HCT116 (cell line): ENCODE measurements around the gene PSRC1. TPM values are rescaled to one million over a fixed set of nuclear protein-coding genes. Genes with fewer than 3 reads are reported as not detected.

ENCODE experiments used
- ATAC-seq: fragments of 200-7000 bp; cut with Tn5 transposase; 2 replicates; pipeline ENCODE4 v1.9.1; 2020; ENCODE audit warnings: mild to moderate bottlenecking, moderate library complexity
- BruUV-seq: library from RNA; stranded (reverse); fragments of 400-500 nt; replicated peaks from 2 replicates; lab custom pipeline; 2021; lab: Mats Ljungman, UMichigan
- CTCF ChIA-PET: fragments of 300-600 bp; sonication (Branson Sonifier 250); formaldehyde crosslinking; loops from one replicate; lab custom pipeline; 2021; ENCODE audit warnings: antibody characterized with exemption; lab: Charles Lee
- POLR2A ChIA-PET: fragments of 300-600, 350-600 bp; sonication (Branson Sonifier 250); formaldehyde crosslinking; loops from one replicate; lab custom pipeline; 2021; ENCODE audit warnings: antibody characterized with exemption; lab: Charles Lee
- RAD21 ChIA-PET, 2 experiments: fragments of 300-600 bp; sonication (Branson Sonifier 250); formaldehyde crosslinking; loops; one replicate each; lab custom pipeline; 2023; ENCODE audit warnings: low total read pairs in 2 of 2; ENCODE audit not compliant: uncharacterized antibody in 2 of 2, unreplicated experiment in 2 of 2, low non-redundant PET in 1 of 2; lab: Charles Lee
- DNase-seq: peaks from one replicate; pipeline ENCODE4 v3.0.0-alpha.2; 2010; ENCODE audit warnings: low read depth, low spot score
- H2AFZ ChIP-seq: fragments of 200-600 bp; shearing (Covaris generic), sonication (generic); 2 replicates; pipeline ENCODE4 v1.6.1; 2017; ENCODE audit warnings: low read depth, mixed run types, mixed read lengths, antibody characterized with exemption, low read length; ENCODE audit not compliant: poor library complexity, severe bottlenecking
- H3K27ac ChIP-seq: 2 replicates; pipeline ENCODE4 v1.5.1; 2012; ENCODE audit warnings: low read depth, low read length
- H3K27me3 ChIP-seq: fragments of 200-600 bp; sonication (generic); 2 replicates; pipeline ENCODE4 v1.6.1; 2016; ENCODE audit warnings: mixed run types, low read length, mixed read lengths; ENCODE audit not compliant: insufficient read depth
- H3K36me3 ChIP-seq, 2 experiments: fragments of 200-500 bp in 1 of 2; fragments of 200-600 bp in 1 of 2; sonication (Bioruptor generic) in 1 of 2; sonication (generic) in 1 of 2; 2 replicates each; pipeline versions ENCODE4 v1.5.1 to v1.6.1; 2014 to 2016; ENCODE audit warnings: low read length in 2 of 2, inconsistent platforms in 1 of 2, mixed read lengths in 1 of 2, mixed run types in 1 of 2; ENCODE audit not compliant: insufficient read depth in 2 of 2, control insufficient read depth in 1 of 2
- H3K4me1 ChIP-seq, 2 experiments: fragments of 200-600 bp in 1 of 2; sonication (generic) in 1 of 2; 2 replicates each; pipeline versions ENCODE4 v1.5.1 to v1.6.1; 2012 to 2017; ENCODE audit warnings: low read length in 2 of 2, inconsistent platforms in 1 of 2, mild to moderate bottlenecking in 1 of 2, mixed read lengths in 1 of 2, mixed run types in 1 of 2, moderate library complexity in 1 of 2; ENCODE audit not compliant: insufficient read depth in 2 of 2, control insufficient read depth in 1 of 2
- H3K4me2 ChIP-seq: fragments of 200-600 bp; sonication (generic); 2 replicates; pipeline ENCODE4 v1.6.1; 2017; ENCODE audit warnings: mixed run types, low read length, mixed read lengths
- H3K4me3 ChIP-seq, 2 experiments: fragments of 200-600 bp in 1 of 2; sonication (generic) in 1 of 2; replicated peaks in 1 of 2; 2 replicates each; pipeline ENCODE4 v1.5.1; 2011 to 2016; ENCODE audit warnings: low read length in 2 of 2, control low read depth in 1 of 2, low read depth in 1 of 2, mild to moderate bottlenecking in 1 of 2, mixed read lengths in 1 of 2, mixed run types in 1 of 2
- H3K79me2 ChIP-seq: fragments of 200-600 bp; sonication (generic); 2 replicates; pipeline ENCODE4 v1.6.1; 2017; ENCODE audit warnings: mild to moderate bottlenecking, mixed run types, low read length, moderate library complexity, mixed read lengths; ENCODE audit not compliant: insufficient read depth
- H3K9ac ChIP-seq: fragments of 200-600 bp; sonication (generic); 2 replicates; pipeline ENCODE4 v1.6.1; 2016; ENCODE audit warnings: low read length, mixed read lengths
- H3K9me2 ChIP-seq: fragments of 200-600 bp; sonication (generic), shearing (Covaris generic); 2 replicates; pipeline ENCODE4 v1.6.1; 2017; ENCODE audit warnings: mixed run types, mild to moderate bottlenecking, moderate library complexity; ENCODE audit not compliant: insufficient read depth
- H3K9me3 ChIP-seq, 2 experiments: fragments of 200-500 bp in 1 of 2; fragments of 200-600 bp in 1 of 2; sonication (Bioruptor generic) in 1 of 2; sonication (generic) in 1 of 2; 2 replicates each; pipeline ENCODE4 v1.6.1; 2014 to 2017; ENCODE audit warnings: low read length in 2 of 2, mixed read lengths in 2 of 2, inconsistent platforms in 1 of 2, low read depth in 1 of 2, mild to moderate bottlenecking in 1 of 2, mixed run types in 1 of 2, moderate library complexity in 1 of 2; ENCODE audit not compliant: control insufficient read depth in 1 of 2, insufficient read depth in 1 of 2
- H4K20me1 ChIP-seq: fragments of 200-600 bp; sonication (generic), shearing (Covaris generic); 2 replicates; pipeline ENCODE4 v1.6.1; 2017; ENCODE audit warnings: mixed run types, mild to moderate bottlenecking, moderate library complexity; ENCODE audit not compliant: insufficient read depth
- CBX3 ChIP-seq: IDR thresholded peaks from 2 replicates; pipeline ENCODE4 v1.6.1; 2012; ENCODE audit warnings: low read depth
- CEBPB ChIP-seq: IDR thresholded peaks from 2 replicates; pipeline ENCODE4 v1.6.1; 2012; ENCODE audit warnings: low read depth
- CTCF ChIP-seq, 3 experiments: fragments of 200-600 bp in 1 of 3; sonication (generic) in 1 of 3; IDR thresholded peaks in 2 of 3; conservative IDR thresholded peaks in 1 of 3; 2 replicates each; pipeline ENCODE4 v1.5.1; 2012 to 2017; ENCODE audit warnings: low read depth in 2 of 3, low read length in 2 of 3, antibody characterized with exemption in 1 of 3, borderline replicate concordance in 1 of 3, control low read depth in 1 of 3, mild to moderate bottlenecking in 1 of 3, mixed read lengths in 1 of 3, mixed run types in 1 of 3, moderate library complexity in 1 of 3; ENCODE audit not compliant: insufficient read depth in 1 of 3
- EZH2 ChIP-seq: fragments of 200-600 bp; sonication (generic); IDR thresholded peaks from 2 replicates; pipeline ENCODE4 v1.6.1; 2017; ENCODE audit warnings: antibody characterized with exemption, mixed run types
- FOSL1 ChIP-seq: IDR thresholded peaks from 2 replicates; pipeline ENCODE4 v1.6.1; 2012; ENCODE audit warnings: low read depth
- MAX ChIP-seq: IDR thresholded peaks from 2 replicates; pipeline ENCODE4 v1.6.1; 2012
- REST ChIP-seq: IDR thresholded peaks from 2 replicates; pipeline ENCODE4 v1.6.1; 2012; ENCODE audit warnings: low read depth
- SIN3A ChIP-seq: IDR thresholded peaks from 2 replicates; pipeline ENCODE4 v1.6.1; 2012; ENCODE audit warnings: low read depth
- intact Hi-C: fragments of 100-400 bp; cut with micrococcal nuclease; formaldehyde crosslinking; loops from 2 replicates; pipeline ENCODE4 v1.10.0; 2022
- total RNA-seq: library from RNA; stranded (reverse); gene quantifications from one replicate; pipeline ENCODE4 v1.2.1, GENCODE V29; 2021; ENCODE audit not compliant: unreplicated experiment
- TF ChIP-seq, protein P1 (sequence below): IDR thresholded peaks from 2 replicates; pipeline ENCODE4 v1.6.1; 2012

PSRC1 gene
- total RNA-seq, 1 experiment from 2014 or later, result 44.8 TPM

DNA sequence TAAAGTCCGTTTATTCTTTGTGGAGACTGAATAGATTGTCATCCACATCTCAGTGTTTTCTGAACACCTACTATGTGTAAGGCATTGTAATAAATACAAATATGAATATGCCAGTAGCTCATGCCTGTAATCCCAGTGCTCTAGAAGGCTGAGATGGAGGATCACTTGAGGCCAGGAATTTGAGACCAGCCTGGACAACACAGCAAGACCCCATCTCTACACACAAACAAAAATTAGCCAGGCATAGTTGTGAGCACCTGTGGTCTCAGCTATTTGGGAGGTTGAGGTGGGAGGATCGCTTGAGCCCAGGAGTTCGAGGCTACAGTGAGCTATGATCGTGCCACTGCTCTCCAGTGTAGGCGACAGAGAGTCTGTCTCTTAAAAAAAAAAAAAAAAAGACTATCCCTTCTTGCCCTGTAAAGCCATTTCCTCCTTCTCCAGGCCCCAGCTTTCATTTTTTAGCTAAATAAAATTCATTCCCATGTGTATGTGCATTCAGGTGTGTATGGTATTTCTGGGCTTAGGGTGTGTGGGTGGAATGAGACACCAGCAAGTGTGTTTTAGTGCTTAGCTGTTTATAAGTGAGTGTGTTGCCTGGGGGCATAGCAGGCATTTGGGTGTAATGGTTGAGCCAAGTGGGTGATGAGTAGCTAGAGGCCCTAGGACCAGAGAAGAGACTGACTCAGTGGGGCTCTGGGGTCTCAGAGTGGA, 25.8 kb downstream of the PSRC1 start (continued):
- TF ChIP-seq REST (no peak), CEBPB (no peak), CBX3 (no peak), SIN3A (no peak), MAX (no peak), EZH2 (no peak)

GRCh38 chr1:109256085-109256484, 26.9 kb downstream of the PSRC1 start:
- Histone ChIP-seq H3K4me3 (no peak overlapping the region), H3K9me2 (no peaks in the 10 kb centered on the region), H3K4me2 (no peak overlapping the region)
- no TSS peak for BruUV-seq
- TF ChIP-seq, protein P1, sequence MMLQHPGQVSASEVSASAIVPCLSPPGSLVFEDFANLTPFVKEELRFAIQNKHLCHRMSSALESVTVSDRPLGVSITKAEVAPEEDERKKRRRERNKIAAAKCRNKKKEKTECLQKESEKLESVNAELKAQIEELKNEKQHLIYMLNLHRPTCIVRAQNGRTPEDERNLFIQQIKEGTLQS, result no peak
- no peak for TF ChIP-seq CTCF (IDR thresholded peaks at IDR 0.05 in 2 of 3, conservative IDR thresholded peaks at IDR 0.05 in 1 of 3; ENCODE audit: borderline replicate concordance in 1 of 3, insufficient read depth in 1 of 3, low read depth in 2 of 3, low read length in 2 of 3)
- no peak for TF ChIP-seq CEBPB
- TF ChIP-seq EZH2, result no peak
- TF ChIP-seq FOSL1, result no peak
- TF ChIP-seq CBX3, result no peak
- TF ChIP-seq, all 23 proteins: peak for 0
- no peaks in the 10 kb centered on the region for H3K27me3 ChIP-seq
- ChIA-PET POLR2A (no interaction called here), CTCF (no interaction called here), RAD21 (interaction anchor here in 1 of 2 experiments (0.5 to 1.0 kb wide), 2 partner anchors 55 to 156 kb away, joined by 3 read pairs; no protein-coding TSS in a partner anchor)
- no peak overlapping the region for H3K27ac ChIP-seq
- DNase-seq (no peak), ATAC-seq (no peak)
- no peaks in the 10 kb centered on the region for H3K9me3 ChIP-seq
- H3K9ac ChIP-seq, result no peak overlapping the region
- intact Hi-C loops, result no loop called here
- peaks cover 3 to 10% of the 10 kb centered on the region in 2 experiments; a peak in 2 of 4 replicates for H3K4me1 ChIP-seq
- H2AFZ ChIP-seq, result no peak overlapping the region
- no peaks in the 10 kb centered on the region for H3K79me2 ChIP-seq
- H3K36me3 ChIP-seq, result no peaks in the 10 kb centered on the region
- H4K20me1 ChIP-seq, result no peaks in the 10 kb centered on the region
